Coronary artery (tissue), 2 donors: Measurements from ENCODE around the gene NPIPB13.
"Not testable (repeated sequence)": the region's sequence is repeated elsewhere in the genome, so short reads cannot be mapped to it uniquely, and the experiment has no call there.

Experiments
- DNase-seq: peaks from one replicate; pipeline ENCODE4 v3.0.0-alpha.2; 2017; ENCODE audit warnings: low spot score
- H3K27ac ChIP-seq, 2 donors: fragments of 200-600 bp; sonication (generic); one replicate each; pipeline ENCODE4 v1.5.1; 2016 to 2019
- H3K4me3 ChIP-seq: fragments of 200-600 bp; sonication (generic); 2 replicates; pipeline ENCODE4 v1.5.1; 2016; ENCODE audit warnings: mild to moderate bottlenecking, moderate library complexity

The NPIPB13 gene

GRCh38 chr16:30248379-30248778, at the start of gene NPIPB13:
TSS of gene NPIPB13 (minus strand) at chr16:30248479. CDS start at chr16:30245573, 2,906 bp downstream.
- not testable (repeated sequence) for DNase-seq, H3K4me3 ChIP-seq, H3K27ac ChIP-seq

- not testable (repeated sequence) for DNase-seq, H3K27ac ChIP-seq, H3K4me3 ChIP-seq
These were observed 34.1 kb upstream of the NPIPB13 start for GRCh38 chr16:30282357-30282756.

- not testable (repeated sequence) for DNase-seq, H3K27ac ChIP-seq, H3K4me3 ChIP-seq
These were observed 30.2 kb upstream of the NPIPB13 start for GRCh38 chr16:30278523-30278922.

- not testable (repeated sequence) for H3K4me3 ChIP-seq, DNase-seq
These were observed 31.2 kb downstream of the NPIPB13 start for GRCh38 chr16:30217082-30217481.

GRCh38 chr16:30211414-30211813, 36.9 kb downstream of the NPIPB13 start:
- not testable (repeated sequence) for H3K4me3 ChIP-seq, DNase-seq, H3K27ac ChIP-seq

More at GRCh38 chr16:30217082-30217481, 31.2 kb downstream of the NPIPB13 start:
- H3K27ac ChIP-seq, result not testable (repeated sequence)

GRCh38 chr16:30209032-30209431, 39.2 kb downstream of the NPIPB13 start:
- H3K4me3 ChIP-seq, DNase-seq, H3K27ac ChIP-seq: not testable (repeated sequence)

GRCh38 chr16:30207063-30207704, 41.1 kb downstream of the NPIPB13 start:
- DNase-seq, H3K4me3 ChIP-seq, H3K27ac ChIP-seq: not testable (repeated sequence)

- DNase-seq, H3K27ac ChIP-seq: not testable (repeated sequence)
- peak overlapping the region; percentile 76 for H3K4me3 ChIP-seq
These were observed 42.0 kb downstream of the NPIPB13 start for GRCh38 chr16:30206252-30206651.

- DNase-seq, H3K27ac ChIP-seq: not testable (repeated sequence)
- H3K4me3 ChIP-seq, result peak overlapping the region; percentile 76
These were observed 42.6 kb downstream of the NPIPB13 start for GRCh38 chr16:30205541-30206236.

GRCh38 chr16:30199608-30200343, 48.5 kb downstream of the NPIPB13 start:
- not testable (repeated sequence) for H3K4me3 ChIP-seq, DNase-seq, H3K27ac ChIP-seq

GRCh38 chr16:30199049-30199448, 49.2 kb downstream of the NPIPB13 start, which contains the start of gene SULT1A3:
TSS of gene SULT1A3 (plus strand) at chr16:30199255. CDS start at chr16:30200729, 1,474 bp downstream.
- H3K4me3 ChIP-seq, H3K27ac ChIP-seq, DNase-seq: not testable (repeated sequence)
